ENCODE measurements around the gene PLXNA4.

DNA sequence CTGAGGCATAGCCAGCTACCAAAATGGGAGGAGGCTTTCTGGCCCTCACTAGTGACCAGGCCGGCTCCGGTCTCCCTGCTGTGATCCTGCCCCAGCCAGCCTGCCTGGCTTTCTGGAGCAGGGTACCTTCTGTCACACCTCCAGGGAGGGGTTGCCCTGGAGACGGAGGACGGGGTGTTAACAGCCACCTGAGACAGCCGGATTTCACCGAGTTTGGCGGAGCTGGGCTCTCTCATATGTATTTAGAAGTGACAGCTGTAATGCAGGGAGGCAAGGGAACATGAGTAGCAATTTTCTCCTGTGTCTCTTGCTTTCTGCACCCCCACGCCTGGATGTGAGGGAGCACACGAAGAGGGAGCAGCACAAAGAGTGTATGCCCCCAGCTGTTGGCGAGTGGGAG lies 473.3 kb downstream of the PLXNA4 start:
- TF ChIP-seq, protein P1, sequence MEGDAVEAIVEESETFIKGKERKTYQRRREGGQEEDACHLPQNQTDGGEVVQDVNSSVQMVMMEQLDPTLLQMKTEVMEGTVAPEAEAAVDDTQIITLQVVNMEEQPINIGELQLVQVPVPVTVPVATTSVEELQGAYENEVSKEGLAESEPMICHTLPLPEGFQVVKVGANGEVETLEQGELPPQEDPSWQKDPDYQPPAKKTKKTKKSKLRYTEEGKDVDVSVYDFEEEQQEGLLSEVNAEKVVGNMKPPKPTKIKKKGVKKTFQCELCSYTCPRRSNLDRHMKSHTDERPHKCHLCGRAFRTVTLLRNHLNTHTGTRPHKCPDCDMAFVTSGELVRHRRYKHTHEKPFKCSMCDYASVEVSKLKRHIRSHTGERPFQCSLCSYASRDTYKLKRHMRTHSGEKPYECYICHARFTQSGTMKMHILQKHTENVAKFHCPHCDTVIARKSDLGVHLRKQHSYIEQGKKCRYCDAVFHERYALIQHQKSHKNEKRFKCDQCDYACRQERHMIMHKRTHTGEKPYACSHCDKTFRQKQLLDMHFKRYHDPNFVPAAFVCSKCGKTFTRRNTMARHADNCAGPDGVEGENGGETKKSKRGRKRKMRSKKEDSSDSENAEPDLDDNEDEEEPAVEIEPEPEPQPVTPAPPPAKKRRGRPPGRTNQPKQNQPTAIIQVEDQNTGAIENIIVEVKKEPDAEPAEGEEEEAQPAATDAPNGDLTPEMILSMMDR (conservative IDR thresholded peaks at IDR 0.05; ENCODE audit: low read depth, low read length): no peak
- TF ChIP-seq EZH2 (IDR thresholded peaks at IDR 0.05; ENCODE audit: borderline replicate concordance, low read depth, low read length, poor library complexity, severe bottlenecking): no peak

Measured in A673 (cell line).